Measurements from ENCODE around the gene ADRM1.

ADRM1 gene

DNA sequence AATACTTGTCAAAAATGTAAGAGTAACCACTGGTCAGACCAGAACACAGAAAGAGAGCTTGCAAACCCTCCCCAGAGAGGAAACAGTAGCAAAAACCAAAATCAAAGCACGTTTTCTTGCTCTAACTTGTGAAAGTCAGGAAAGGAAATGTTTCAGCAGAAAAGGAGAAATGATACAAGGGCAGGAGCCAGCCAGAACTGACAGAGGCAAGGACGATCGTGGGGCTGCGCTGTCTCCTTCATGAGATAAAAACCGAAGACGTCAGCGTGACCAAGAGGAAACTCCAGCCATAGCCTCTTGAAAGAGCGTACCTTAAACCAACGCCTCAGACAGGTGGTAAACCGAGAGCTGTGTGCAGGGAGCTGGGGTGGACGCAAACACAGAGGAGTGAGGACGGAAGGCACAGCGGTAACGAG, 36.9 kb downstream of the ADRM1 start:
- no peak for DNase-seq (ENCODE audit: low read depth)

DNA sequence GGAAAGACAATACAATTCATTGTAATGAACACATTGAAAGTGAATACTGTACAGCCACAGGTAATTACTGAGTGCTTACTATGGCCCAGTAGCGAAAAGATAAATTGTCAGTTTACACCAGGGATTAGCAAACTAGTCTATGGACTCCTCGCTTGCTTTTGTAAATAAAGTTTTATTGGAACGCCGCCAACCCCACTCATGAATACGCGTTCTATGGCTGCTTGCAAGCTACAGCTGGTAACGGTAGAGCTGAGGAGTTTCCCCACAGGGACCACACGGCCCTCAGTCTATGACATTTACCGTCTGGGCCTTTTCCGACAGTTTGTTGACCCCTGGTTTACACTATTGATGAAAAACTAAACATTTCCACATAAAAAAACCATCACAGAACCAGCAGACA, 40.1 kb downstream of the ADRM1 start:
- no peak for DNase-seq (ENCODE audit: low read depth)

DNA sequence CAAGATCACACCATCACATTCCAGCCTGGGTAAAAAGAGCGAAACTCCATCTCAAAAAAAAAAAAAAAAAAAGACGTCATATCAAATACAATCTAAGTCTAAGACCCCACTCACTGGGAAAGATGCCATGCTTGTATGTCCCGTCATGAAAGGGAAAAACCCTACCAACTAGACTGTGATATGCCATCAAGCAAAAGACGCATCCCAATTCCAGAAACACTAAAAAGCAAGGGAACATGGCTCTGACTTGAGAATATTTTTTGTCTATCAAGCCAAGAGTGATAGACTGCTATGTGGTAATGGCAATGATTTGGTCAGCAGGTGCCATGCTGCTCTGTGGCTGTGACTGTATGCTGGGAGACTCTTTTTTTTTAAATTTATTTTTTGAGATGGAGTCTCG, 41.3 kb downstream of the ADRM1 start:
- DNase-seq (ENCODE audit: low read depth), result no peak

DNA sequence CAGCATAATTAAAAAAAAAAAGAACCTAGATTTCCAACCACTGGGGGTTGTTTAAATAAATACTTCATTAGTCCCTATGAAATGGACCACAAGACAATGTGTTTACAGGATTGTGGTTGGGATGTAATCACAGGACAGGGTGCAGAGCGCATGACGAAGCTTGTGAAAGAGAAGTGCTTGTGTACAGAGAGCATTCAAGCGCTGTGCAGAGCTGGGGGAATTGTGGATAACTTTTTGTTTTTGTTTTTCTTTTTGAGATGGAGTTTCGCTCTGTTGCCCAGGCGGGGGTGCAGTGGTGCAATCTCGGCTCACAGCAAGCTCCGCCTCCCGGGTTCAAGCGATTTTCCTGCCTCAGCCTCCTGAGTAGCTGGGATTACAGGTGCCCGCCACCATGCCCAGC, 42.0 kb downstream of the ADRM1 start:
- DNase-seq (ENCODE audit: low read depth), result peak; percentile 92

DNA sequence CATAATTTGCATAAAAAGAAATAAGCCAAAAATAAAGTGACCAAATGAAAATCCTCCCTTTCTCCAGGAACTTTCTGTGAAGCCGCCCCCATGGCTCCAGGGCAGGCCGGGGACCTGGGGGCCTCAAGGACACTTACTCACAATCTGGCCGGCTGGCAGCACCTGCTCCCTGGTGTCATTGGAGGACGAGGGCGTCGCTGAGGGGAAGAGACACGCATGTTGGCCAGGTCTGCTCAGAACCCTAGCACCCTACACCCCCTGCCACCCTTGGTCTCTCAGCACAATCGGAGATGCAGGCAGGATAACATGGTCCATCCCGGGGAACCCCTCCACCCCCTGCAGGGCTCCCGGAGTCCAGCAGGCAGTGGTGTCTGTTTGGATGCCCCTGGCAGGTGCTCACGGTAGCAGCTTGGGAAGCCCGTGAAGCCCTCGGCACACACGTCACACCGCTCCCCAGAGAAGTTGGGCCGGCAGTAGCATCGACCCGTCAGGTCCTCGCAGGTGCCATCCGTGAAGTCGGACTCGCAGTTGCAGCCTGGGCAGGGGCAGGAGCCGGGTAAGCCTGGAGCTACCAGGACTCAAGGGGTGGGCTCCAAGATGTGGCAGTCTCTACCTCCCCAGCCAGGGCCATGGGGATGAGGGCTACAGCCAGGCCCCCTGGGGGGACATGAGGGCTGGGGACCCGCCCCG, 43.0 kb downstream of the ADRM1 start:
- no peak for DNase-seq (ENCODE audit: low read depth)

DNA sequence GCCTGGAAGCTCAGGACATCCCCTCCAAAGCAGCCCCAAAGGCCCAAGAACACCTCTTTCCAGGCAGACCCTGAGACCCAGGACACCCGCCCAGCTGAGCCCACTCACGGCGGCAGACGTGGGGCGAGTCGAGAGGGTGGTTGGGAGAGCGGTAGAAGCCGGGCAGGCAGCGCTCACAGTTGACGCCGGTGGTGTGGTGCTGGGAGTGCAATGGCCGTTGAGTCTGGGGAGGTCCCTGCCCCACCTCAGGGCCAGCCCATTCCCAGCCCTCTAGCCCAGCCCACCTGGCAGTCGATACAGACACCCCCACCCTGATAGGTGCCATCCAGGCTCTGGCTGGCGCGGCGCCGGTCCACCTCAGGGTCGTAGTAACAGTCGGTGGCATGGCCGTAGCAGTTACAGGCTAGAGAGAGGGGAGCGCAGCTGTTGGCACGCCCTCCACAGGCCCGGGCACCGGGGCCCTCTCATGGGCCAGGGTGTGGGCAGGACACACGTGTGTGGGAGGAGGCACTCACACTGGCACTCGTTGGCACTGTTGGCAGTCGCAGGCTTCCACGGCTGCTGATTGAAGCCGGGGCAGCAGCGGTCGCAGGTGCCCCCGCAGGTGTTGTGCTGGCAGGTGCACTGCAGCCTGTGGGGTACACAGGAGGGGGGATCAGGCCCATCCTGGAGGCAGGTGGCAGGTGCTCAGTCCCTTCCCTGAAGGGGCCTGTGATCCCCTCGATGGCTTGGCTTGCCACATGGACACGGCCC, 43.8 kb downstream of the ADRM1 start:
- DNase-seq (ENCODE audit: low read depth), result no peak

DNA sequence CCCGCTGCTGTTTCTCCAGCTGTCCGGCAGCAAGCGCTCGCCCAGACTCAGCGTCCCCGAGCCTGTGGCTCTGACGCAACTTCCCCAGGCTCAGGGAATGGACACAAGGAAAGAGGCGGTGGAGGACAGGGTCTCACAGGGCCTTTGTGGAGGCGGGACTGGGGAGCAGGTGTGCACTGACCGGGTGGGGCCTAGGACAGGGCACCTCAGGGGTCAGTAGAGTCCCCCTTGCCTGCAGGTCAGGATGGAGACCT, 44.3 kb downstream of the ADRM1 start:
- DNase-seq (ENCODE audit: low read depth), result no peak

DNA sequence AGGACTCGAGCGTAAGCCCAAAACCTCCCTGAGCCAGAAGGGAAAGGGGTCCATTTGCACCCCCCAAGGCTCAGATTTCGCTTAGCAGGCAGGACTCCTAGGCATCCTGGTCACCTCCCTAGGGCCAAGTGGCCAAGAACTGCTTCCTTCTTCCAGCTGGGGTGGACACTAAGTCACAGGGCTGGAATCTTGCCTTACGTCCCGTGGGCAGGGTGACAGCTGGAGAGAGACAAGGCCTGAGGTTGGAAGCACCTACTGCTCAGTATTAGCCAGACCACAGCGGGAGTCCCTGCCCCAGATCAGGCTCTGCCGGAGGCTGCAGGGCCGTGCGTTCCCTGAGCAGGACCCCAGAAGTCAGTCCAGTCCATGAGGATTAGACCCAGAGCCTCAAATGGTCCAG, 44.6 kb downstream of the ADRM1 start:
- DNase-seq (ENCODE audit: low read depth), result no peak

DNA sequence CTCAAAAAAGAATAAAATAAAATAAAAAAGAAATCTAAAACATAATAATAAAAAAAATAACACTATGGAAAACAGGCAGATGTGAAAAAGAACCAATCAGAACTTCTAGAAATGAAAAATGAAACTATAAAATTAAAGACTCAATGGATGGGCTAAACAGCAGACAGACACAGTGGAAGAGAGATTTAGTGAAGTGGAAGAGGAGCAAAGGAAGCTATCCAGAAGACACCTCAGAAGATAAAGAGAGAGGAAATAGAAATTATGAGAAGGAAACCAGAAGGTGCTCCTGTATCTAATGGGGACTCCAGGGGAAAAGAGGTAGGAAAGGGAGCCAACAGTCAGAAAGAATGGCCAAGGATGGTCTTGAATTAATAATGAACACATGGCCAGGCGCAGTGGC, 45.8 kb downstream of the ADRM1 start:
- DNase-seq (ENCODE audit: low read depth), result no peak

DNA sequence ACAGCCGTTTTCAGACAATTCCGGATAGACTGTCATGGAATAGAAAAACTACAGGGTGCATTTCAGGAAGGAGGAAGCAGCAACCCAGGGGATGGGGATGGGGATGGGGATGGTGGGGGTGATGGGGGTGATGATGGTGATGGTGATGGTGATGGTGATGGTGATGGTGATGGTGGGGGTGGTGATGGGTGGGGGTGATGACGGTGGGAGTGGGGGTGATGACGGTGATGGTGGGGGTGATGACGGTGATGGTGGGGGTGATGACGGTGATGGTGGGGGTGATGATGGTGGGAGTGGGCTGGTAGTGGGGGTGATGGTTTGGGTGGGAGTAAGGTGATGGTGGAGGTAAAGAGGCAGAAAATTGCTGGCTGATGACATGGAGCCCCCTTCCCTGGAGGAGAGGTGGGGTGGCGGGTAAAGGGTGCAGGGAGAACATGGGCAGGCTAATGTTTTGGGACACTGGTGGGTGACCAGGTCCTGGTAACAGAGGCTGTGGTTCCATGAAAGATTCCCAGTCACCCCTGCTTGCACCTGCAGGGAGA, 46.8 kb downstream of the ADRM1 start:
- no peak for DNase-seq (ENCODE audit: low read depth)

DNA sequence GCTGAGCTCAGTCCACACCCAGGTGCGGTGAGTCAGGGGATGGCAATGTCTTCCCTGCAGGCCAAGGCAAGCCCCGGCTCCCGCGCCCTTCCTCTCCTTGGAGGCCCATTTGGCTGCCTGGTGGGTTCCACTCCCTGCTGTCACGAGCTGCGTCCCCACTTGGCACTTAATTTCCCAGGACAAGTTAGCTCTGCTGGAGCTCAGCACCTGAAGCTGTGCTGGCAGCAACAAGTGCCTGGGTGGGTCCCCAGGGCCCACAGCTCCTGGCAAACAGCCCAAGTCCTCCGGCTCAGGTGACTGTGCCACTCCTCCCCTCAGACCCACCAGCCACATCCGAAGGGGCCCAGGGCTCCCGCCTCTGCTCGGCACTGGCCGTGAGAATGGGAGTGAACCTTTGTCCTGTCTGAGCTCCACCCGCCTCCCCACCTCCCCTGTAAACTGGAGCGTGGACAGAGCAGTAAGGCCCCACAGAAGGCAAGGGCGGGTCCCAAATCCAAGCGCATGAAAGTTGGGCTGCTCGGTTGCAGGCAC, 47.4 kb downstream of the ADRM1 start:
- no peak for DNase-seq (ENCODE audit: low read depth)

DNA sequence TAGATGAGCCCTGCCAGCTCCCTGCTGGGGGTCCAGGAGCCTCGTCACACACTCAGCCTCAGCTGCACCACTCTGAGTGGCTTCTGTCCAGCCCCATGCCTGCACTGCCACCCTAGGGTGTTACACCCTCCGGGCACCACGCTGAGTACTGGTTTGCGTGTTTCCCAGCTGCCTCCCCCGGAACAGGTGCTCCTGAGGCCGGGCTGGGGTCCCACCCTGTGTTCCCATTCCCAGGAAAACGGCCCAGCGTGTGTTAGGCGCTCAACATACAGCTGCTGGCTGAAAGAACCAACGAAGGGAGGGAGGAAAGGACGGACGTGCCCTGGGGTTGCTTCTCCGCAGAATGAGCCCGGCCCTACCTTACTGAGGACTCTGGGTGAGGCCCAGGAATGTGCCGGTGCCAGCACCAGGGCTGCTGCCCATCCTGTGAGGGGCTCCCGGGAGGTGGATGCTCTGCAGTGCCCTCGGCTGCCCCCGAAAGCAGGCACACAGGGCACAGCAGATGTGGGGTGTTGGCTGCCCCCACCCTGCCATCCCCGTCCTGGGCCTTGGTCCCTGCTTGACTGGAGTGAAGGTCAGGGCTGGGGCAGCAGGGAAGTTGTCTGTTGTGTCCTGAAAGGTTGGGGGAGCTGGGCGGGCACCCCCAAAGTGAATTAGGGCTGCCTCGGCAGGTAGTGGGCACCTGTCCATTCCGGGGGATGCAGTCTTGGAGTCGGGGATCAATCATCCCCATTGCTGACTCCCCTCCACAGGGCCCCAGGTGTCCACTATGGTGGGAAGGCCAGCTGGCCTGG, 48.0 kb downstream of the ADRM1 start:
- no peak for DNase-seq (ENCODE audit: low read depth)

DNA sequence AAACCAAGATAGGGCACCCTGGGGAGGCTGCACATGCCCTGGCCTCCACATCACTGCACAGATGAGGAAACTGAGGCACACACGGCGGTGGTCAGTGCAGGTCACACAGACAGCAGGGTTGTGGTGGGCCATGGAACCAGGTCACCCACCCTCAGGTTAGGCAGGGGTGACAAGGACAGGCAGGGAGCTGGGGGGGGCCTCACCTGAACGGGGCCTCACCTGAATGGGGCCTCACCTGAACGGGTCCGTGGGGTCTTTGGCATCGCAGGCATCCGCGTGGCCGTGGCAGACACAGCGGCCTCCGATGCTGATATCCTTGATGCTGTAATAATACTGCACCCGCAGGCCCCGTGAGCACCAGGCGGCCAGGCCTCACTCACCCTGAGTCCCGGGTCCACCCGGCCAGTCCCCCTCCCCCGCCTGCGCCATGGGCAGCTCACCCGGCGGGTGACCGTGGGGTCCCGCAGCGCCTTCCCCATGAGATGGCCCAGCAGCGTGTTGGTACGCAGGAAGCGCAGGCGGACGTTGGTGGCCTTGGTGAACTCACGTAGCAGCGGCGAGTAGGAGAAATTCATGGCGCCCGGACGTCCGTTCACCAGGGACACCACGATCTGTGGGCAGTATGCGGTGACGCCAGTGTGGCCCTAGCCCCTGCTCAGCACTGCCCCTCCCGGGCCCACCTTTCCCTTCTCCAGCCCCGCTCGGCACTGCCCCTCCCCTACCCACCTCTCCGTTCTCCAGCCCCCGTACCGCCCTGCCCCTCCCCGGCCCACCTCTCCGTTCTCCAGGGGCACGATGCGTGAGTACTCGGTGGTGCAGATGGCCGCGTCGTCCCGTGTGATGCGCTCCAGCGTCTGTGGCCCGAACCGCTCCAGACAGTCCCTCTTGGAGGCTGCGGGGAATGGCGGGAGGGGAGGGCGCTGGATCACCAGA, 48.9 kb downstream of the ADRM1 start:
- no peak for DNase-seq (ENCODE audit: low read depth)

DNA sequence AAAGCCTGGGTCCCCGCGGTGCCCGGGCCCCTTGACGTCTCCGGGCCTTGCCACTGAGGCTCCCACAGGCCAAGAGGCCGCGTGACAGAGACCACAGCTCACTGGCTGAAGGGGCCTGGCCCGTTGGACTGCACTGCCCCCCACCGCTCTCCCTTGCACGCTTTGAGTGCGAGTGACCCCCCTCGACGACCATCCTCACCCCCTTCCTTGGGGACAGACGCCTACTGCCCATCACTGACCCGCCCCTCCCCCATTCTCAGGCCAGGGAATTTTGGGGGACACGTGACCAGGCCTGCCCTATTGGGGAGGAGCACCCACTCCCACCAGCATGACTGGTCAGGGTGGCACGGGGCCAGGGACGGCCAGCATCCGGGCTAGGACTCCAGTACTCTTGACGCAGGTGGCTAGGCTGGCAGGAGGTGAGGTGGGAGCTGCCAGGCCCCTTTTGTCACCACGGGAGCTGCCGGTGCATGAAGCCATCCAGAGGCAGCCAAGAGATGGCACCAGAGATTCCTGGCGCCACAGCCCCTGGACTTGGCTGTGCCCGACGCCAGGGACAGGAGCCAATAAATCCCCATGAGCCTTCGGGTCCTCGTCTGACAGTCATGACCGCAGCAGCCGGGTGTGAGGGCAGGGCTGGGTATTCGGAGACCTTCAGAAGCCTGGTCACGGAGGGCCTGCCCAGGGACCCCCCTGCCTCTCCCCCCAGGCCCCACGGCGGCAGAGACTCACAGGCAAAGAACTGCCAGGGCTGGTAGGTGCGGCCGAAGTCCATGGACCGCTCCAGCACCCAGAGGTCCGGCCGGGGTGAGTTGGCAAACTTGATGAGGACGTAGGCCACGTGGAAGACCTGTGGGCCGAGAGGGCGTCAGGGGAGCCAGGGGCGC, 49.8 kb downstream of the ADRM1 start:
- no peak for DNase-seq (ENCODE audit: low read depth)

DNA sequence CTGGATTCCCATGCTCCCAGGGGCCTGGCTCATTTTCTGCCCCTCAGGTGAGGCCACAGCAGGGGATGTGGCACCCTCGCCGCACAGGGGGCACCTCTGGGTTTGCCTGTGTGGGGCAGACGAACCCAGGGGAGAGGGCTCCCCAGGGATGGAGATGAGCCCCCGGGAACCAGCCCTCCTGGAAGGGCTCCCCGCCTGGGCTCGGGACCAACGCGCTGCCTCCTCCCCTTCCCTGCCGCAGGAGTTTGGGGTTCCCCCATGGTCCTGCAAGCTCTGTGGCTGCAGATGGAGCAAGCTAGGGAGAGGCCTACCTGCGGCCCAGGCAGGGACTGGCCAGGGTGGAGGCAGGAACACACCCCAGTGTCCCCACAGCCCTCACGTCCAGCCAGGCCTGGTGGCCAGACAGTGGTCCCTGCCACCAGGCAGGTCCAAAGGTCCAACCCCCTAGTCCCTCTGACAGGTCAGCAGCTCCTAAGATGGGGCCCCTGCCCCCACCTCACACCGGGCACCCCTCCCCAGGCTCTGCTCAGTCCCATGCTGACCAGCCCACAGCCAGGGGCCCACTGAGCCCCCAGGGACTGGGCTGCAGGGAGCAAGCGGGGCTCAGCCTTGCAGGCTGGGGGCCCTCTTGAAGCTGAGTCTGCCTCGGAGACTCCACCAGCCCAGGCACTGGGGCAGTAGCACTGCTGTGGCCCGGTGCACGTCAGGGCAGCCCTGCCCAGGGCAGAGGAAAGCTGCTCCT, 50.7 kb downstream of the ADRM1 start:
- no peak for DNase-seq (ENCODE audit: low read depth)

DNA sequence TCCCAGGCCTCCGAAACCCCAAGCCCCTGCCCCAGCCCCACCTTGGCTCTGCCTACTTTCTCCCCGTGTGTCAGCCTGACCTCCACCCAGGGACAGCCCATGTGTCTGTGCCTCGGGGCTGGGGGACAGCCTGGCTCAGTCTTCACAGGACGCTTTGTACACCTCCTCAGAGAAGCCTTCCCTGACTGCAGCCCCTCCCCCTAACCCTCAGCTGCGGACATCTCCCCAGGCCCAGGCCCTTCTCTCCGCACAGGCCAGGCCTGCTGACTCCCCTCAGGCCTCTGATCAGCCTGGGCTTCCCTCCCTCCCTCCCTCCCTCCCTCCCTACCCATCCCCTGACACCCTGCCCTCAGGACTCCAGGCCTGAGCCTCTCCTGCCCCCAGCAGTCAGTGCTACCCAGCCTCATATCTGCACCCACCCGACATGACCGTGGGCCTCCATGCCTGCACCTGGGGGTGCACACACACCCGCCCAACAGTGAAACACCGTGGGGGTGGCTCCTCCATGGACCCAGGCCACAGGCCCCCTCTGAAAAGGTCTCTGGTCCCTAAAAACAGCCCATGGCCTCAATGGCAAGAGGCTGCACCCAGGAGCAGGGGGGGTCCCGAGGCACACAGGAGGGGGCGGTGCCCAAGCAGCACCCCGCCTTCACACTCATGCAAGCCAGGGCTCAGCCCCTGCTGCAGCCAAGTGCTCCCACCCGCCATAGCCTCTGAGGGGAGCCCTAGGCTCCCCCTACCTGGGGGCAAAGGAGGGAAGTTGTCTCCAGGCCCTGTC, 51.4 kb downstream of the ADRM1 start:
- DNase-seq (ENCODE audit: low read depth), result no peak

DNA sequence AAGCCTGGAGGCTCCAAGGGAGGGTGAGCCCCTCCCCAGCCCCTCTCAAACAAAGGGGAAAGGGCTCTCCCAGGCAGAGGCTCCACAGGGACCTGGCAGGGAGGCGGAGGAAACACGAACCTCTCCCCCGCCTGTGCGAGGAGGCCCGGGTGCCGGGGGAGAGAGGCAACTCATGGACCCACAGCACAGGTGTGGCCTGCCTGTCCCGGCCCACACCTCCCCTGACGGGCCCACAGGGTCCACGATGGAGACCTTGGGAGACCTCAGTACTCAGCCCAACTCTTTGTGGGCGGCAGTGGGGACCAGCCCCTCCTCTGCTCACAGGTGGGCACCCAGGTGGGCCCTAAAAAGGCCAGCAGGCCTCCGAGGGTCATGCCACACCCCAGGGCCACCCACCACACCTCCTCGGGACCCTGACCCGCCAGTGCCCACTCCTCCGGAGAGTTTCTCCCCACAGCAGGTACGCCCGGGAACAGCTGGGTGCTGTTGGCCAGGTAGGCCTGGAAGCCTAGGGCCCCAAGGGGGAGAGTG, 52.1 kb downstream of the ADRM1 start:
- DNase-seq (ENCODE audit: low read depth), result no peak

DNA sequence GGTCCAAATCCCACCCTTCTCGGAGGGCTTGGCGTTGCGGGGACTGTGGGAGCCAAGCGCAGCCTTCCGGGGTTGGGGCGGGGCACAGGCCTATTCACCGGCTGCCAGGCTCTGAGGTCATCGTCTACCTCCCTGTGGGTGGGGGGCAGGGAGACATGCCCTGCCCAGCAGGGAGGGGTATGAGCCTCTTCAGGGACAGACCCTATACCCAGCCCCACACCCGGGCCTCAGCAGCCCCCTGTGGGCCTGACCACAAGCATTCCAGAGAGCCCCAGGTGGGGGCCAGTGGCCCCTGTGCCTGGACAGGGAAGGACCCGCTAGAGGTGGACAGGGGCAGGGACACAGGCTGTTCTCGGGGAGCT, 52.7 kb downstream of the ADRM1 start:
- peak; percentile 40 for DNase-seq (ENCODE audit: low read depth)
